HEK293 (cell line): Measurements from ENCODE around the gene SPOCK1.

Experiments used
- CTCF ChIP-seq: fragments of 450-650 bp; formaldehyde crosslinking; IDR thresholded peaks from 2 replicates; pipeline ENCODE4 v1.5.1; 2016; ENCODE audit warnings: missing biosample characterization, missing genetic modification characterization
- ZBTB7A ChIP-seq: fragments of 450-650 bp; formaldehyde crosslinking; IDR thresholded peaks from 2 replicates; pipeline ENCODE4 v1.5.1; 2016; ENCODE audit warnings: low read depth, missing biosample characterization, missing genetic modification characterization
- ZNF10 ChIP-seq: fragments of 450-650 bp; formaldehyde crosslinking; IDR thresholded peaks from 2 replicates; pipeline ENCODE4 v1.5.1; 2017; ENCODE audit warnings: missing biosample characterization, missing genetic modification characterization
- ZNF138 ChIP-seq: fragments of 450-650 bp; formaldehyde crosslinking; IDR thresholded peaks from 2 replicates; pipeline ENCODE4 v1.5.1; 2016; ENCODE audit warnings: missing biosample characterization, missing genetic modification characterization, borderline replicate concordance
- ZNF548 ChIP-seq: fragments of 450-650 bp; formaldehyde crosslinking; IDR thresholded peaks from 2 replicates; pipeline ENCODE4 v1.5.1; 2016; ENCODE audit warnings: missing biosample characterization, missing genetic modification characterization
- ZNF660 ChIP-seq: fragments of 450-650 bp; IDR thresholded peaks from 2 replicates; pipeline ENCODE4 v1.5.1; 2018; ENCODE audit warnings: missing biosample characterization, mild to moderate bottlenecking, missing genetic modification characterization
- TF ChIP-seq, protein P1 (sequence below): fragments of 450-650 bp; formaldehyde crosslinking; IDR thresholded peaks from 2 replicates; pipeline ENCODE4 v1.5.1; 2016; ENCODE audit warnings: missing biosample characterization, missing genetic modification characterization

DNA sequence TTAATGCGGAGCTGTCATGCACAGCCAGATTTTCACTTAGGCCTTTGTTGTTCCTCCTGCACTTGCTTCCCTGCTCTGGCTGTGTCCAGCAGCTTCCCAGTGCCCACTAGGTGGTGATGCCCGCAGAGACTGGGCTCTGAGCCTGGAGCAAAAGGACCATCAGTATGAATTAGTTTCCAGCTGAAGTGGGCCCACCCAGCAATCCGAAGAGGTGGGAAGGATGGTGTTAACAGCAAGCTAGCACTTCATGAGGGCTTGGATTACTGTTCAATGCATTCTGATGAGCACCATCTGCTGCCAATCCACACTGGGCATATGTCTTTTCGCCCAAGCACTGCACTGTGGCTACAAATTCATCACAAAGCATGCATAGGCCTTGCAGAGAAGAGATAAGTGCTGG is 459.1 kb downstream of the SPOCK1 start:
- TF ChIP-seq ZNF660 (tag by site-specific recombination) (no peak), ZBTB7A (tag by site-specific recombination) (no peak), CTCF (tag by site-specific recombination) (no peak), ZNF10 (no peak), ZNF138 (tag by site-specific recombination) (no peak), ZNF548 (tag by site-specific recombination) (no peak)
- TF ChIP-seq, protein P1, sequence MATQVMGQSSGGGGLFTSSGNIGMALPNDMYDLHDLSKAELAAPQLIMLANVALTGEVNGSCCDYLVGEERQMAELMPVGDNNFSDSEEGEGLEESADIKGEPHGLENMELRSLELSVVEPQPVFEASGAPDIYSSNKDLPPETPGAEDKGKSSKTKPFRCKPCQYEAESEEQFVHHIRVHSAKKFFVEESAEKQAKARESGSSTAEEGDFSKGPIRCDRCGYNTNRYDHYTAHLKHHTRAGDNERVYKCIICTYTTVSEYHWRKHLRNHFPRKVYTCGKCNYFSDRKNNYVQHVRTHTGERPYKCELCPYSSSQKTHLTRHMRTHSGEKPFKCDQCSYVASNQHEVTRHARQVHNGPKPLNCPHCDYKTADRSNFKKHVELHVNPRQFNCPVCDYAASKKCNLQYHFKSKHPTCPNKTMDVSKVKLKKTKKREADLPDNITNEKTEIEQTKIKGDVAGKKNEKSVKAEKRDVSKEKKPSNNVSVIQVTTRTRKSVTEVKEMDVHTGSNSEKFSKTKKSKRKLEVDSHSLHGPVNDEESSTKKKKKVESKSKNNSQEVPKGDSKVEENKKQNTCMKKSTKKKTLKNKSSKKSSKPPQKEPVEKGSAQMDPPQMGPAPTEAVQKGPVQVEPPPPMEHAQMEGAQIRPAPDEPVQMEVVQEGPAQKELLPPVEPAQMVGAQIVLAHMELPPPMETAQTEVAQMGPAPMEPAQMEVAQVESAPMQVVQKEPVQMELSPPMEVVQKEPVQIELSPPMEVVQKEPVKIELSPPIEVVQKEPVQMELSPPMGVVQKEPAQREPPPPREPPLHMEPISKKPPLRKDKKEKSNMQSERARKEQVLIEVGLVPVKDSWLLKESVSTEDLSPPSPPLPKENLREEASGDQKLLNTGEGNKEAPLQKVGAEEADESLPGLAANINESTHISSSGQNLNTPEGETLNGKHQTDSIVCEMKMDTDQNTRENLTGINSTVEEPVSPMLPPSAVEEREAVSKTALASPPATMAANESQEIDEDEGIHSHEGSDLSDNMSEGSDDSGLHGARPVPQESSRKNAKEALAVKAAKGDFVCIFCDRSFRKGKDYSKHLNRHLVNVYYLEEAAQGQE (tag by site-specific recombination): no peak
